ENCODE data around the gene ITPRID1.
"Not testable (repeated sequence)": the region's sequence is repeated elsewhere in the genome, so short reads cannot be mapped to it uniquely, and the experiment has no call there.

Gene ITPRID1

GRCh38 chr7:31513790-31514189 is at the start of gene ITPRID1:
TSS of gene ITPRID1 (plus strand) at chr7:31514090. CDS start at chr7:31553025, 38,935 bp downstream.
- DNase-seq (ENCODE audit: low spot score) = no peak

- no peak for DNase-seq (ENCODE audit: low spot score)
These were observed 49.3 kb upstream of the ITPRID1 start for GRCh38 chr7:31464601-31465000.

- no peak for DNase-seq (ENCODE audit: low spot score)
These were observed 48.6 kb upstream of the ITPRID1 start for GRCh38 chr7:31465285-31465684.

GRCh38 chr7:31466036-31466435 is 47.9 kb upstream of the ITPRID1 start:
- DNase-seq (ENCODE audit: low spot score) = no peak

GRCh38 chr7:31470883-31471282 is 43.0 kb upstream of the ITPRID1 start:
- not testable (repeated sequence) for DNase-seq (ENCODE audit: low spot score)

GRCh38 chr7:31475368-31475767 is 38.5 kb upstream of the ITPRID1 start:
- no peak for DNase-seq (ENCODE audit: low spot score)

- DNase-seq (ENCODE audit: low spot score) = no peak
These were observed 37.7 kb upstream of the ITPRID1 start for GRCh38 chr7:31476073-31476745.

GRCh38 chr7:31476941-31477677 is 36.8 kb upstream of the ITPRID1 start:
- no peak for DNase-seq (ENCODE audit: low spot score)

- no peak for DNase-seq (ENCODE audit: low spot score)
These were observed 35.9 kb upstream of the ITPRID1 start for GRCh38 chr7:31478018-31478417.

- no peak for DNase-seq (ENCODE audit: low spot score)
These were observed 35.2 kb upstream of the ITPRID1 start for GRCh38 chr7:31478721-31479120.

GRCh38 chr7:31487071-31487470 is 26.8 kb upstream of the ITPRID1 start:
- DNase-seq (ENCODE audit: low spot score) = no peak

- no peak for DNase-seq (ENCODE audit: low spot score)
These were observed 26.4 kb upstream of the ITPRID1 start for GRCh38 chr7:31487476-31487875.

- peak; percentile 43 for DNase-seq (ENCODE audit: low spot score)
These were observed 25.2 kb upstream of the ITPRID1 start for GRCh38 chr7:31488562-31489203.

GRCh38 chr7:31490796-31491314 is 23.0 kb upstream of the ITPRID1 start:
- DNase-seq (ENCODE audit: low spot score) = no peak

- no peak for DNase-seq (ENCODE audit: low spot score)
These were observed 21.8 kb upstream of the ITPRID1 start for GRCh38 chr7:31492086-31492485.

- DNase-seq (ENCODE audit: low spot score) = no peak
These were observed 20.1 kb upstream of the ITPRID1 start for GRCh38 chr7:31493714-31494181.

- DNase-seq (ENCODE audit: low spot score) = no peak
These were observed 19.5 kb upstream of the ITPRID1 start for GRCh38 chr7:31494421-31494820.

- no peak for DNase-seq (ENCODE audit: low spot score)
These were observed 18.2 kb upstream of the ITPRID1 start for GRCh38 chr7:31495653-31496052.

GRCh38 chr7:31497516-31497915 is 16.4 kb upstream of the ITPRID1 start:
- DNase-seq (ENCODE audit: low spot score) = no peak

GRCh38 chr7:31500656-31501055 is 13.2 kb upstream of the ITPRID1 start:
- DNase-seq (ENCODE audit: low spot score) = no peak

GRCh38 chr7:31508823-31509222 is 5.1 kb upstream of the ITPRID1 start:
- DNase-seq (ENCODE audit: low spot score) = no peak

GRCh38 chr7:31512166-31512565 is 1.7 kb upstream of the ITPRID1 start:
- DNase-seq (ENCODE audit: low spot score) = no peak
